Measurements from ENCODE around the gene HGF. TPM values are rescaled to one million over a fixed set of nuclear protein-coding genes. Genes with fewer than 3 reads are reported as not detected.
"Not testable (repeated sequence)": the region's sequence is repeated elsewhere in the genome, so short reads cannot be mapped to it uniquely, and the experiment has no call there.

The HGF gene
- total RNA-seq, 1 donor from 2014 or later = 5.3 TPM

DNA sequence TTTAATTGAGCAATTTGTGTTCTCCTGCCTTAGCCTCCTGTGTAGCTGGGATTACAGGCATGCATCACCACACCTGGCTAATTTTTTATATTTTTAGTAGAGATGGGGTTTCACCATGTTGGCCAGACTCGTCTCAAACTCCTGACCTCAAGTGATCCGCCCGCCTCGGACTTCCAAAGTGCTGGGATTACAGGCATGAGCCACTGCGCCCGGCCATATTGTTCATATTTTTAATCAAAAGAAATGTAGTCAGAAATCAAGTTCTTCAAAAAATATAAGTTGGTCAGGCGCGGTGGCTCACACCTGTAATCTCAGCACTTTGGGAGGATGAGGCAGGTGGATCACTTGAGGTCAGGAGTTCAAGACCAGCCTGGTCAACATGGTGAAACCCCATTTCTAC lies 47.6 kb downstream of the HGF start:
- not testable (repeated sequence) for DNase-seq (ENCODE audit: low read depth)

- DNase-seq (ENCODE audit: low read depth) = peak; percentile 23
Measured at GRCh38 chr7:81721437-81721836, 48.4 kb downstream of the HGF start.

- no peak for DNase-seq (ENCODE audit: low read depth)
Measured at GRCh38 chr7:81719865-81720264, 50.0 kb downstream of the HGF start.

DNA sequence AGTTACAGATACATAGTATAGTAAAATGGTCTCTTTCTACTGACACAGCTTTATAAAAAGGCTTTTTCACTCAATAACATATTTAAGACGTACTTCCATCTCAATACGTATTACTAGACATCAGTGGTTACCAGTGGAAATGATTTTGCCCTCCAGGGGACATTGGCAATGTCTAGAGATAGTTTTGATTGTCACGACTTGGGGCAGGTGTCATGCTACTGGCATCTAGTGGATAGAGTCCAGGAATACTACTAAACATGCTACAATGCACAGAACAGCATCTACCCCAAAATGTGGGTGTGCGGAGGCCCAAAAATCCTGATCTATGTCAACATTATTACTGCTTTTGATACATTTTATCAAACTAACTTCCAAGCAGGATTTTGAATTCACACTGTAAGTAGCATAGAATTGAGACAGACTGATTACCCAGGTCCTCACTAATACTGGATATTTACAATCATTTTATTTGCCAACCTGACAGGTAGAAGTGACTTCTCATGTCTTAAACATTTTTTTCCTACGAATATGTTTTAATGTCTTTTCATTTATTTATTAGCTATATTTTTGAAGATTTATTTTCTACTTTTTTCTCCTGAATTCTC lies 53.8 kb downstream of the HGF start:
- peak; percentile 77 for DNase-seq (ENCODE audit: low read depth)

DNA sequence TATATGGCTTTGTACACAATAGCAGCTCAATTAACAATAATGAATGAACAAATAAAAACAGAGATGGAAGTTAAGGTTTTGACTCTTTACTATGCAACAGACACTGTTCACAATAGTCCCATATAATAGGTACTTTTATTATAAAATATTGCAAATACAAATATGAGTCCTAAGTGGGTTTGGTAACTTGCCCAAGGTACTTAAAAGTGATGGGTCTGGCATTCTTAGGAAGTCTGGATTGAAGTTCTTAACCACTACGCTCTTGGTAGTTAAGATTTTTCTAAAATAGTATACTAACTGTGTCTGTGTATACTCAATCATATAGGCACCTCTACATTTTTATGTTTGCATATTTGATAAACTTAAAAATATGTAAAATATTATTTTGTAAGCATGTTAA lies 55.5 kb downstream of the HGF start:
- no peak for DNase-seq (ENCODE audit: low read depth)

- no peak for DNase-seq (ENCODE audit: low read depth)
Measured at GRCh38 chr7:81710751-81711150, 59.1 kb downstream of the HGF start.

- no peak for DNase-seq (ENCODE audit: low read depth)
Measured at GRCh38 chr7:81709836-81710235, 60.0 kb downstream of the HGF start.

DNA sequence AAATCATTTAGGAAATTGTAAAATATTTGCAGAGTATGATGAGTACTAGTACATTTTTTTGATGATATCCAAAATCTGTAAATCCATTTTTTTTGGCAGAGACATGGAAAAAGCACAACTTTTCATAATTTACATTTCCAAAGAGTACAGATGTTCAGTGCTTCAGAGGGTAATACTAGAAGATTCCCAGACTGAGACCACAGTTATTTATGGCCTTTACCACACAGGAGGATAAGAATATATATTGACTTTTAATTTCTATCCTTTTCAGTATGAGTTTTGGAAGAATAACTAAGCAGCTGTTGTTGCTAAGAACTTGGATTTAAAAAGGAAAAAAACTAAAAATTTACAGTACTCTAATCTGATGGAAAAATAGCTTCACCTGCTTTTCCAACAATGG lies 61.9 kb downstream of the HGF start:
- no peak for DNase-seq (ENCODE audit: low read depth)

DNA sequence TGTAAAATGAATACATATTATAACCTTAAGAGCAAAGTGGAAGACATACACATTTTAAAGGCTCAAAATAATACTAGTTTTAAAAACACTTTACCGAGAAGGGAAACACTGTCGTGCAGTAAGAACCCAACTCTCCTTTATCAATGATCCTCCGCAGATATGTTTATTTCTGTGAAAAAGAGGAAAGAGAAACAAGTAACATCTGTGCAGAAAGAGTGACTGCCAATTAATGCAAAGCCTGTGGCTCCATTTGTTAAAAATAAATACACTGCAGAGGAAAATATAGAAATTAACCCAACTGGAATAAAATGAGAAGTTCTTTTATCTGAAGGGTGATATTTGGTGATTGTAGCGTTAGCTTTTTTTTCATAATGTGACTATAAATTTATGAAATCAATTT lies 62.7 kb downstream of the HGF start:
- DNase-seq (ENCODE audit: low read depth) = no peak

- DNase-seq (ENCODE audit: low read depth) = no peak
Measured at GRCh38 chr7:81705206-81705605, 64.6 kb downstream of the HGF start.

DNA sequence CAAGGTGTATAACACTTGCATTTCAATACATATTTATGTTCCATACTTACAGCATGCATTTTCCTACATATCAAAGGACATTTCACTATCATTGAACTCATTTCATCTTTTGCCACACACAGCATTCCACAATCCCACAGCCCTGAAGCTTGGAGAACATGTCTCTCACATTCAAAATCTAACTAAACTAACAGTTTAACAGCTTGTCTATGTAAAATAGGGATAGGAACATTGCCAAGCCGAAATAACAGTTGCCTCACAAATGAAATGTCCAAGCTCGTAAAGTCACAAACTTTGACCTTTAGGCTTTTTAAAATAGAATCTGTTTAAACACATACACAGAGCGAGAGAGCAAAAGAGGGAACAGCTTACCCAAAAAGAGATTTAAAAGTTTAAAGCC lies 65.3 kb downstream of the HGF start:
- no peak for DNase-seq (ENCODE audit: low read depth)

DNA sequence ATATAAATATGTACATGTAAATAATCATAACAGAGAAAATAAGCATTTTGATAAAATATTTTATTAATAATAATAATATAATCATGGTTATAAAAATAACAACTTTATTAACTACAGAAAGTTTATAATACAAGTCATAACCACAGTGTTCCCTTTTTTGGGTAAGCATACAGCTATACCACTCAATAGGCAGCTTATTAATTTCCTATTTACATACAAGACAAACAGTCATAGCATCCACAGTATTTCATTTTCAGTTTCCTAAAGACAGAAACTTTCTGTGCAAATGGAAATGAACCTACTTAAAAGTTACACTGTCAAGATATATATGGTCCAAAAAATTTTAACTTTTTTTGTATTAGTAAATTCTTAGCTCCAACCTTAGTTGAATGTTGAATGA lies 70.9 kb downstream of the HGF start:
- DNase-seq (ENCODE audit: low read depth) = no peak

- DNase-seq (ENCODE audit: low read depth) = no peak
Measured at GRCh38 chr7:81694711-81695110, 75.1 kb downstream of the HGF start.

GRCh38 chr7:81693894-81694293 lies 76.0 kb downstream of the HGF start:
- no peak for DNase-seq (ENCODE audit: low read depth)

- no peak for DNase-seq (ENCODE audit: low read depth)
Measured at GRCh38 chr7:81693080-81693479, 76.8 kb downstream of the HGF start.

- peak; percentile 54 for DNase-seq (ENCODE audit: low read depth)
Measured at GRCh38 chr7:81692146-81692905, 77.5 kb downstream of the HGF start.

DNA sequence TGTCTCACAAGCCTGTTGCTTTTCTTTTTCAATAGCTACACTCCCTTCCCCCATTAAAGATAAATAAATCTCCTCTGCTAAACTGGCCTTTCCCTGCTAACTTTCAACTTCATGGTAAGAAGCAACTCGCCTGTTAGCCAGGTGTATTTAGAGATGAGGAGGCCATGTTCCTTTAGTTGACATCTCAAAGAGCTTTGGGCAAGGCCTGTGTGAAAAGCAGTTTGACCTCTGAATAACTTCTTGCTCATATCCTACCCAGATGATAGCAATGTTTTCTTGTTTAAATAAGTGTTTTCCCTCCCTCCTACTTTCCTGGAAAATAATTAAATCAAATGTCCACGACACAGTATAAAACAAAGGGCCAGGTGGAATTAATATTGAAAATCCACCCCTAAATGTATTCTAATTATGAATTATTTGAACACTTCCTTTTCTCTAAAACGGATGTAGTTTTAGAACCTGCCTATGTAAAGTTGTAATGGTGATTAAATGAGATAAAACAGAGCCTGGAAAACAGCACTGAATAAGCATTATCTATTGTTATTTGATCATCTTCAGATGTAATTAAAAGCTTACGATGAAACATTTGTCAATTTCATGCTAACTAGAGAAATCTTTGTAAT lies 78.5 kb downstream of the HGF start:
- no peak for DNase-seq (ENCODE audit: low read depth)

DNA sequence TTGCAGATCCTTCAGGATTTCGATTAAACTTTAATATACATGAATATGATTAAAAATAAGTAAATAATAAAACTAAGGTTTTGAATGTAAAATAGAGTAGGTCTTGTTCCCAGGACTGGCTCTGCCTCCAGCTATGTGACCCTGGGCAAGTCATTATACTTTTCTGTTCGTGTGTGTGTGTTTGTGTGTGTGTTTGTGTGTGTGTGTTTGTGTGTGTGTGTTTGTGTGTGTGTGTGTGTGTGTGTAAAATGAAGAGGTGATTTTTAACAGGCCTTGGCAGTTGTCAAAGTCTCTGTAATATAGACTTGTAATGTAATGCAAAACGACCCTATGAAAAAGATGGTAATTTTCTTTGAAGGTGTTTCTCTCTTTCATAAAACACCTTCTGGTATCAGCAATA lies 79.2 kb downstream of the HGF start:
- DNase-seq (ENCODE audit: low read depth) = no peak

DNA sequence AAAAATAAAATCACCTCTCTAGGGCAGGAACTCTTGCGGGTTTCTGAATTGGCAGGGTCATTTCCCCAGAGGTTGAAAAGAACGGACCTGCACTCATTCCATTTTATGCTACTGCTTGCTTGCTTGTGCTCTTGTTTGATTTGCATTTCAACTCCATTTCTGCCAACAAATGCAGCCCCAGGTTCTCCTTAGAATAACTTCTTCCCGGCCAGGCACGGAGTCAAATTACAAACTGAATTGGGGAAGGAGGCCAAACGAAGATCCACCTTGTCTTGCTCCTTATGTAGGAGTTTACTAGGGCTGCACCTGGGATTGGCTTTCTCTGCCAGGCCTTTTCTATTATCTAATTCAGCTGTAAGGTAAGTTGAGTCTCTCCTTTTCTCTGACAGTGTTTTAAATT lies 79.6 kb downstream of the HGF start:
- no peak for DNase-seq (ENCODE audit: low read depth)

- no peak for DNase-seq (ENCODE audit: low read depth)
Measured at GRCh38 chr7:81688622-81689411, 81.0 kb downstream of the HGF start.

- no peak for DNase-seq (ENCODE audit: low read depth)
Measured at GRCh38 chr7:81687062-81687461, 82.8 kb downstream of the HGF start.

All from myocyte (in vitro differentiated cells).